AG20443 (cell line): ENCODE results near the gene CEP95.
A peak's percentile ranks its signal among the peaks of the same experiment; 100 is the strongest.

Experiments
- DNase-seq: peaks from one replicate; pipeline ENCODE4 v3.0.0; 2012; ENCODE audit warnings: low spot score, mixed read lengths

Gene CEP95

DNA sequence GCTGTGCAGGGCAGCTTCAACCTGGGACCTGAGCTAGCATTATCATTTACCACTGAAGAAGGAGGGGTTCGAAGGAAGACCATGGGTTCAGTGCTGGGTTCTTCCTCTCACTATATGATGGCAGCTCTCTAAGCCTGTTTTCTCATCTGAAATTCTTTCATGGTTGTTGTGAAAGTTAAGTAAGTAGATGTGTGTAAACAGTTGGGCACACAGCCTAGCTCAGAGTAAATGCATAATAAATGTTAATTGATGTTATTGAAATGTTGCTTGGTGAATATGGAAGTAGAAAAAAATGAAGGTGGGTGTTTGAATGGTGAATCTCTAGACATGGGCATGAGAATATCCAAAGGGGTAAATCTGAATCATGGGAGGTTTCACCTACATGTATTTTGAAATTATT is 9.1 kb downstream of the CEP95 start:
- DNase-seq: no peak

DNA sequence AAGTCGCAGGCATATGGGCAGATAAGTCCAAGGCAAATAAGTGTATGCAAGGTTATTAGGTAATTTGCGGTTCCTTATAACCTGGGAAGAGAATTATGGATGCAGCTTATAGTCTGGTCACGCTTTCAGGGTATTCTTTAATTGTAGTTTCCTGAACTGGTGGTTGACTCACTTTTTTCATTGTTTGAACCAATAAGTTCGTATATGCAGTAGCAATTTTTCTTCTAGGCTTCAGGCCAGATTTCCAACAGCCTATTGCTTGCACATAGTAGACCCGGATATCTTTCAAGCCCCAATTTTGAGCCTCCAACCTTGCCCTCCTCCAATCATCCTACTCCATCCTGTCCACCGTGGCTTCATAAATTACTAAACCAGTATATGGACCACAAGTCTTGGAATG is 12.8 kb downstream of the CEP95 start:
- no peak for DNase-seq

DNA sequence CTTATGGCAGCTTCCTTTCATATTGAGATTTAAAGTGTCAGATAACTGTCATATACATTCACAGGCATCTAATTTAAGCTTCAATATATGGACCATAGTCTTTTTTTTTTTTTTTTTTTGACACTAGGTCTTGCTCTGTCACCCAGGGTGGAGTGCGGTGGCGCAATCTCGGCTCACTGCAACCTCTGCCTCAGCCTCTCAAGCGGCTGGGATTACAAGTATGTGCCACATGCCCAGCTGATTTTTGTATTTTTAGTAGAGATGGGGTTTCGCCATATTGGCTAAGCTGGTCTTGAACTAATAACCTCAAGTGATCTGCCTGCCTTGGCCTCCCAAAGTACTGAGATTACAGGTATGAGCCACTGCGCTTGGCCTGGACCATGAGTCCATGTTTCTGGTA is 13.6 kb downstream of the CEP95 start:
- DNase-seq: no peak

DNA sequence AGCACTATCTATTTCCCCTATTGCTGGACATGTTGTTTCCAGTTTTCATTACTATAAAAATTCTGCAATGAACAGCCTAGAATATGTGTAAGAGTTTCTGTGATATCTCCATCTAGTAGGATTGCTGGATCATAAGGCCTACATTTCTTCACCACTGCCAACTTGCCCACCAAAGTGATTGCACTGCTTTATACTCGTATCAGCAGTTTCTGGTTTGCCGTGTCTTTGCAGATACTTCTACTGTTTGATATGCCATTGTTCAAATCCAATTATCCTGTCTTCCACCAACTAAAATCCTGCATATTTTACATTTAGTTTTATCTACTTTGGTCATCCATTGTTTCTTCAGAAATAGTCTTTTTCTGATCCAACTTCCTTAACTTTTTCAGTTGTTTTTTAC is 21.1 kb downstream of the CEP95 start:
- DNase-seq: no peak

DNA sequence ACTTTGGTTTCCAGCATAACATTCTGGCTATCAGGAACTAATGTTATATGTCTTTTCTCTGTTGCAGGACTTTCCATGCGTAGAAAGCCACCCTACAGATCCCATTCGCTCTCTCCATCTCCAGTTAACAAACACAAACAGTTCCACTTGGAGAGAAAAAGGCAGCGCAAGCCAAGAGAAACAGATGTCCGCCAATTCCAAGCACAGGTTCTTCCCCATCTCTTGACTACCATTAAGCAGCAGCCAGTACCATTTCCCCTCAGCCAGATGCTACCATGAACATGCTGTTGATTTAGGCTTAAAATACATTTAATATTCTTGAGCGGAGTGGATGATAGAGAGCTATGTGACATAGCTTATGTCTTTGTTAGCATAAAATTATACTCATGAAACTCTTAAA is 22.4 kb downstream of the CEP95 start:
- DNase-seq: no peak

DNA sequence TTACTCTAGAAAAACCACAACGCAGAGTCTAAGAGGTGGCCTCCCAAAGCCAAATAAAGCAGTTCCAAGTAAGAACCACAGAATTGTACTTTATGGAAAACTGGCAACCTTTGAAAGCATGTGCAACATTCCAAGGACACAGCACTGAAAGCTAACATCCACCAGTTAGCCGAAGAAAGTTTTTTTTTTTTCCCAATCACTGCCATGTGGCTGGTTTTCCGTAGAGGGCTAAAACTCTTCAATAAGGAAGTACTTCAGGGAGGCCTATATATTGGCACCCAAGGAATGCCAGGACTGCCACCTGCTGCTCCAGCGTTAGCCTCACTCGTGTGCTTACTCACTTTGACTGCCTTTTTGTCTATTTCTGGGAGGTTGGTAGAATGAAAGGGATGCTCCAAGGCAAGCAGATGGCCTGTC is 25.2 kb downstream of the CEP95 start:
- DNase-seq: peak; percentile 65

DNA sequence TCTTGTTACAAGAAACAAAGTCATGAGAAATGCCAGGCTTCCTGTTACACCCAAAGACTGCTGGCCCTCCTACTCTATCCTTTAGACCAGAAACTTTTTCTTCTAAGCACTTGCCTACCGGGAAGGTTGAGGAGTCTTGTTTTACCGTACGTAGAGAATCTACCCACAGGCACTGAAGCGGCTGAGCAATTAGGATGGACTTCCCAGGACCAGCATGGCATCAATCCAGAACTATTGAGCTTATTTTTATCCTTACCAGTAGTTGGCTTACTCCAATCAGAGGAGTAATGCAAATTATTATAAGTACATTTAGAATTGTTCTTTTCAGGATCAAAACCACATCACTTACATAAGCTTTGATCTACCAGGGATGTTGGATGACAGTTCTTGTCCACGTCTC is 25.6 kb downstream of the CEP95 start:
- no peak for DNase-seq

DNA sequence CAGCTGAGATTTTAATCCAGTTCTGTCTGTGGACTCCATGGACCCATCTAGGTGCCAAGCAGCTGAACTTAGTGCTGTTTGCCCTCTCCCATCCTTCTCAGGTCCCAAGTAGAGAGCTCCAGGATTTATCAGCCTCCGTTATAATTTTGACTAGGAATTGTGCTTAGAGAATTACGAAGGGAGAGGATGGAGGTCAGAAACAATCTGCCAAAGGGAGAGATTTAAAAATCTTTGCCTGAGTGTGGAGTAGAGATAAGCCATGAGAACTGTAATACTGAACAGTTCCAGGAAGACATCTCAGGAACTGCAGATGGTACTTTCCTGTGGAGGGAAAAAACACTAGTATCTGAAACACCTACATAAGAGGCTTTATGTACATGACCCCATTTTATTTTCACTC is 27.0 kb downstream of the CEP95 start:
- DNase-seq: no peak

DNA sequence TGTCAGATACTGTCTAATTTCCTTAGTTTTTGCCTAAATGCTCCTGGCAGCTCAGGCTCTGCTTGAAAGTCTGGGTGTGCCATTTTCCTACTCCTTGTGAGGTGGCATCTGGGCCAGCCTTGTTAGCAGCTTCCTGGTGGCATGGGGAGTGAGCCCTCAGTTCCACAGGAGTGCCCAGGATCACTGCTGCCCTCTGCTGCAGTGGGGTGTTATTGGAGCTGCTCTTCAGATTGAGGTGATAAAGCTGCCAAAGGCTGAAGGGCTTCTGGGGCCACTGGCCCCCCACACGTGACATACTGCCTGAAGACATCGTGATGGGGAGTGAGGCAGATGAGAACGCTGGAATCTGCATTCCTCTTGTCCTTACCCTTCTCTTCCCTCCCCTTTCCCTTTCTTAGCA is 27.4 kb downstream of the CEP95 start:
- peak; percentile 24 for DNase-seq

DNA sequence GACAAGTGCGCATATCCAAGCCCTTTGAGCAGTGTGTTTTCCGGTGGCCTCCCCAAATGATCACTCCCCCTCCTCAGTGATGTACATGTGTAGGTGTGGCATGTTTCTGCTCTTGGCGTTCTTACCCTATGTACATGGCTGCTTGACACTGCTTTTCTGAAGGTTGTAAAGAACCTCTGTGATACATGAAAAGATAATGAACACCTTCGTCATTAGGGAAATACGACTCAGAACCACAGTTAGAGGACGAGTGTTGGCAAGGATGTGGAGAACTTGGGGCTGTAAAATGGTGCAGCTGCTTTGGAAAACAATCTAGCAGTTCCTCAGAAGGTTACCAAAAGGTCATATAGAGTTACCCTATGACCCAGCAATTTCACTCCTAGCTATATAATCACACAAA is 28.6 kb downstream of the CEP95 start:
- DNase-seq: no peak

DNA sequence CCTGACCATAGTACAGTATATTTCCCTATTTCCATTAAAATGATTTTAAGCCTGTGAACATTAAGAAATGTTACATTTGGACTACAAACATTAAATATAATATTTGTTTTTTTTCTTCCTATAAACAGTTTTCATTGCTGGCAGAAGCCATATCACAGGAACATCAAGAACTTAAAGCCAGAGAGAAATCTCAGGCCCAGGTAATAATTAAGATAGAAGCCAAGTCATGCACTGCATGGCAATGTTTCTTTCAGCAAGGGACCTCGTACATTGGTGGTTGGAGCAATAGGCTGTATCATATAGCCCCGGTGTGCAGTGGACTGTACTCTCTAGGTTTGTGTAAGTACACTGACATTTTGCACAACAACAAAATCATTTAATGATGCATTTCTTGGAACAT is 30.1 kb downstream of the CEP95 start:
- no peak for DNase-seq

DNA sequence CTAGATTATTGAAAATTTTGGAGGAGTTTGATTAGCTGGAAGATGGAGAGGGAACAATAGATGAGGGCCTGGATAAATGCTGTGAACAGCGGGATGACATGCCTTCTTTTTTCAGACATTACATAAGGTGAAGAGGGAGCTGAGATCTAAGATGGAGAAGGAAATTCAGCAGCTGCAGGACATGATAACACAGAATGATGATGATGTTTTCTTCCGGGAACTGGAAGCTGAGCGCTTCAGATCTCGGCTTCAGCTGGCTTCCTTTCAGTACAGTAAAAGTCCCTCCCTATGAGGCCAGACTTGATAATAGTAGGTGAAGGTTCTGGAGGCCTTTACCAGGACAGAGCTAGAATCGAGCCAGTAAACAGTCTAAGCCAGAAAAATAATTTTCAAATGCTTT is 30.7 kb downstream of the CEP95 start:
- no peak for DNase-seq

DNA sequence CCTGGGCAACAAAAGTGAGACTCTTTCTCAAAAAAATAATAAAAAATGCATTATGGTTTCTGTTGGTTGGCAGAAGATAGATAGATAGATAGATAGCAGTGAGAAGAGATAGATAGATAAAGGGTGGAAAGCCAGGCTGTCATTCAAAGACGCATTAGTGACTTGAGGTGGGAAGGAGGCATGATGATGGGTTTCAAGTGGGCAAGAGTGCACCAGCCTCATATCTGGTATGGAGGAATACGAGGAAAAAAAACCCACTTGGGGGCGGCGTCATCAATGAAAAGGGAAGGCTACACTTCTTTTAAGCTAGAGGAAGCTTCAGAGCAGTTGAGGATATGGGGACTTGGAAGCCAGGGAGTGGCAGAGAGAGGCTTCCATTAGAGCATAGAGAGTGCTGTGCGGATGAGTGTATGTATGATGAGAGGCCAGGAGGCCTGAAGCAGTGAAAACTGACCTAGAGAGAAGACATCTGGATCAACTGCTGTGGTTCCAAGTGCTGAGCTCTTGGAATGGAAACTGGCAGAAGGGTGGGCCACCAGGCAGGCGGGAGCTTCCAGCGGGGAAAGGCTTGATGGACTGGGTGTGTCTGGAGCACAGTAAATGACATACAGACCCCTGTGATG is 31.8 kb downstream of the CEP95 start:
- DNase-seq: no peak

DNA sequence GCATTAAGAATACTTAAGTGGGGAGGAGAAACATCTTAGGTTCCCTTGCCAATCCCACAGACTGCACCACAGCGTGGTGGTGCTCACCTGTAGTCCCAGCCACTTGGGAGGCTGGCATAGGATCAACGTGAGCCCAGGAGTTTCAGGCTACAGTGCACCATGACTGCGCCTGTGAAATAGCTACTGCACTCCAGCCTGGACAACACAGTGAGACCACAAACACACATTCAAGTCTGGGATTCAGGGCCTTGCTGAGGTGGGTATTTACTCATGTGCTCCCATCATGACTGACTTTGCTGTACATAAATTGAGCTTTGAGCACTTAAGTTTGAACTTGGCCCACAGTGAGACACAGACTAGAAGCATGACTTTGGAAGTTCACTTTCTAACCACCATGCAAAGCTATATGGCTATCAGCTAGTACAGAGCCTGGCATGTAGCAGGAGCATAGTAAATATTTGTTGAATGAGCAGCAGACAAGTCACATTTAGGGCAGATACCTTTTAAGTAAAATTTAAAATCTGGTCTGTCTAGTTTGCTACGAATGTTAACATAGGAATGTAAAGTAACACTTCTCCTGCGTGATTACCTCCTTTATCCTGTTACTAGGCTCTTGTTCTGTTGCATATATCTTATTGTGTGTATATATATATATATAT is 33.5 kb downstream of the CEP95 start:
- DNase-seq: no peak

DNA sequence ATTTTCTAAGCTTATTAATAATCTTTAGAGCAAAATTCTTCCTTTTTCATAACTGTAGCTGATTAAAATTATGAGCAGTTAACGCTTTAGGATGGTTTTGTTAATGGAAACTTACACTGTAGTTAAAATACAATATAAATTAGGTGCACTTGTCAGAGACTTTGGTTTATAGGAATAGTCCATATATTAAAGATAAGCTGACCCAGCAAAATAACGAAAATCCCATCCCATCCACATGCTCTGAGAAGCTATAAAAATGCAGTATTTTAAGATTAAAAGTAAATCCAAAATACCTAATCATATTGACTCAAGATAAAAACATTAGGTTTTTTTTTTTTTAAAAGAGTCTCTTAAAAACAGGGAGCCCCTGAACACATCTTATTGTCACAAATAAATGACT is 38.0 kb downstream of the CEP95 start:
- DNase-seq: no peak

DNA sequence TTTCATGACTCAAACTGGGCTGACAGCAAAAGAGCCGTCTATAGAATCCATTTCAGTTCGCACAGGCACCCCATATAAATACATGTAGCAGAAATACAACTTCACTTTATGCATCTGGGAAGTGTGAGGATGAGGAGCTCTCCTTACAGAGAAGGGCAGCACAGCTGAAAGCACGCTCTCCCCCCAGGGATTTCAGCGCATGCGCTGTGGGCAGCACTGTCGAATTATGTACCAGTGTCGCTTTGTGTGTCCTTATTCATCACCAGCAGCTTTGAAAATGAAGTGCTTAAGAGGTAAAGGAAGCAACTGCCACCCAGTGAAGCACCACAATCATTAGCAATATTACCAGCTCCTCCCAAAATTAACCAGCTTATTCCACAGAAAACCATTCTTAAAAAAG is 39.9 kb downstream of the CEP95 start:
- DNase-seq: no peak

DNA sequence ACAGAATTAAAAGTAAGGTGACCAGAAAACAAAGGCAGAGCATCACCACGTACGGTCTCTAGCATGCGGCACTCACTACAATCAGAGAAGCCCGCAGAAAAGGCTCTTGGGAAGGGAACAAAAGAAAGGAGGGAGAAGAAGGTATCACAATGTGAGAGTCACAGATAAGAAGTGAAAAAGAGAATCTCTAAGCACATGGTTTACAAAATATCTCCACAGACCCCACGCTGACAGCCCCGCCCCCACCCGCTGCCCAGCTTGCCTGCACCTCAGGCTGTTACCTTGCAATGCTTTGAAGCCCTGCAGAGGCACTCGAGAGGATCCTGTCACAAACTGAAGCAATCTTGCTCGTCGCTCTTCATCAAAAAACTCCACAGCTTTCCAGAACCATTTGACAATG is 40.5 kb downstream of the CEP95 start:
- DNase-seq: no peak

DNA sequence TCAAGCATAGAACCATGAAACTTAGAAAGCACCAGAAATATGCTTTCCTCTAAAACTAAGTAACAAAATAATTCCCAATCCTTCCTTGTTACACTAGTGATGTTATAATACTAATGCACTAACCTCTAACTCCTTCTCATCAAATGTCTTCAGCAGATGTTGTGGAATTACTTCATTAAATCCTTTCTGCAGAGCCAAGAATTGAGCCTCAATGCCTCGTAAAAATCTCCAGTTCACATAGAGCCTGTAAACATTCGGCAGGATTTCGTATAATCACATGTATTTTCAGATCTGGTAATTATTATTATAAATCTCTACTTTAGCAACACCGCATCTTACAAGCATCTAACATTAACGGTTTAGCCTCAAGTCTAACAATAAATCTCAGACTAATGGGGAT is 44.7 kb downstream of the CEP95 start:
- no peak for DNase-seq

DNA sequence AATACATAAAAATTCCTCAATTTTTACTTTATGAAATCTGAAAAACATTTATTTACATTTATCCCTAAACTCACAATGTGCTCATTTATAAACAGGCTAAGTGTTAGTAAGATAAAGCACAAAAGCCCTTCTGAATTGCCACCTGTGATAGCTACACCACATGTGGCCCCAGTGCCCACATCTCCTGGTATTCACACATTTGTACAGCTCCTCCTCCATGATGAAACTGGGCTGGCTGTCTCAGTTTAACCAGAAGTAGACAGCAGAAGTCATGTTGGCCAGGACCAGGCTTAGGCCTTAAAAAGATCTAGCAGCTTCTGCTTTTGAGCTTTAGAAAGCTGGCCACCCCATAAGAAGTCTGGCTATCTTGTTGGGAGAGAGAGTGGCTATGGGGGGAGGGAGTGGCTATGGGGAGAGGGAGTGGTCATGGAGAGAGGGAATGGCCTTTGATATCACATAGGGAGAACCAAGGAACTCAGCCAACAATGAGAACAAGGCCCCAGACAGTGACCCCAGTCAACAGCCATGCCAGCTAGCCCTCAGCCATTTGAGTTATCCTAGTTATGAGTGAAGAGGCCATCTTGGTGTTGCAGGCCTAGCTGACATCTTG is 47.4 kb downstream of the CEP95 start:
- no peak for DNase-seq

DNA sequence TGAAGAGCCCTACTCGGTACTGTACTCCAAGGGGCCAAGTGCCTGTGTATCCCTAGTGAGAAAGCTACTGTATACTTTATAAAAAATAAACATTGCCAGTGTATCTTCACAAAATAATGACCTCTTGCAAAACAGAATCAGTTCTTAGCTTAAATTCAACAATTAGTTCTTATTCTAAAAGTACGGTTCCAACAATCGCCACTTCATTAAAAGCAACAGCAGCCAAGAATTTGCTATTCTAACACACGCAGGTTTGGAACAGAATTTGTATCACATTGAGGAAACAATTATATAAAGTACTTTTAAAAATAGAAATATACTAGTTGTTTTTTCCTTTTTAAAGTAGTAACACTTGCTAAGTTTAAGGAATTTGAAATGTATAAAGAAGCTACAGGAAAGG is 48.5 kb downstream of the CEP95 start:
- no peak for DNase-seq

DNA sequence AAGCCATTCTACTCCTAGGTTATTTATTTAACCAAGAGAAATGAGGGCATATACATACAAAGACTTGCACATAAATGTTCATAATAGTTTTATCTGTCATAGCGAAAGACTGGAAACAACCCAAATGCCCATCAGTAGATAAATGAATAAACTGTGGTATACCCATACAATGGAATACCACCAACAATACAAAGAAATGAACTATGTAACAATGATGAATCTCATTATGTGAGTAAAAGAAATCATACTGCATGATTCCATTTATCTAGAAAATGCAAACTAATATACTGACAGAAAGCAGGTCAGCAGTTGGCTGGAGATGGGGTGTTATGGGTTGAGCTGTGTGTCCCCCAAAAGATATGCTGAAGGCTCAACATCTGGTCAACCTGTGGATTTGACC is 57.3 kb downstream of the CEP95 start:
- no peak for DNase-seq

DNA sequence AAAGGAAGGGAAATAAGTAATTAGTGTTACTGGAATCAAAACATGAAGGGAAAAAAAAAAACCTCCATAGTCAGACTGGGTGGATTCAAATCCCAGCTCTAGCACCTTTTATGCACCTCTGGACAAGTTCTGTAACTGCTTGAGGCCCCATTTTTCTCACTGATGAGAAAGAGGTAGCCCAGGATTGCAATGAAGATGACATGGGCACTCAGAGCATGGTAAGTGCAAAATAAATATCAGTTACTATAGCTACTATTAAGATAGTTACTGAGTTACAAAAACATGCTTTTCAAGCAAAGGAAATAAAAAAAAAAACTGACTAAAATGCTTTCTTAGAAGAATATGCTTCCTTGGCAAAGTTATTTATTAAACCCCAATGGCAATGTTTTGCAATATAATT is 58.8 kb downstream of the CEP95 start:
- DNase-seq: peak; percentile 18

DNA sequence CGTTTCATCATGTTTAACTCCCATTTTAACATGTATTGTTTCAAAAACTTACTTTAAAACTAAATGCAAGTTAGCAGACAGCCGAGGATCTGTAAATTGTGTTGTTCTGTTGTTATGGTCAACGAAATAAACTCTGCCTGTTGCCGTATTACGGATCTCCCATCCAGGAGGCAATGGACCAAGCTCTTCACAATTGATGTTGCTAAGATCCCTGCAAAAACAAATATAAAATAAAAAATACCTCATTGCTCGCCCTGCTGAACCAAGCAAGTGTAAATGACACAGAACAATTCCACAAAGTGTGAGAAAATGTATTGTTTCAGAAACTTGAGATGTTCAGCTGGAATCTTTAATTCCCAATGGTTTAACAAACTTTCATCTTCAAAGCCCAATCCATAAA is 65.0 kb downstream of the CEP95 start:
- no peak for DNase-seq

DNA sequence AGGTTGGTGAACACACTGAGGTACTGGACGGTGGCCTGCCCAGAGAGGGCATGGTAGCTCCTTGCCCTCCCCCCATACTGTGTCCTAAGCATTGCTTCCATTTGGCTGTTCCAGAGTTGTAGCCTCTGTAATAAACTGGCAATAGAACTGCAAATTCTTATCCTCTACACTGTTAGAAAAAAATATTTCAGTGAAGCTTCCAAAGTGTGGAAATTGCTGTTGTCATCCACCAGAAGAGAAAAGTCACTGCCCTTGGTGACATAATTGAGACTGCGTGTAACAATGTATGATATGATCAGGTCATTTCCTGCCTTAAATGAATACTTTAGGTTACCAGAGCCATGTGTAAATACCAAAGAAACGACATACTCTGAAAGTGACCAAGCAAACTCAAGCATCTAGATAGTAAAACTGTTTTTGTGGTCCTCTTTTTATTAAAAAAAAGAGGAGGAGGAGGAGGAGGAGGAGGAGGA is 65.9 kb downstream of the CEP95 start:
- DNase-seq: peak; percentile 54
